Measurements from ENCODE around the gene SAE1. TPM values are rescaled to one million over a fixed set of nuclear protein-coding genes. Genes with fewer than 3 reads are reported as not detected.

Gene SAE1
- total and polyA plus RNA-seq, 2 experiments from 2014 or later, result 143 to 177 TPM

DNA sequence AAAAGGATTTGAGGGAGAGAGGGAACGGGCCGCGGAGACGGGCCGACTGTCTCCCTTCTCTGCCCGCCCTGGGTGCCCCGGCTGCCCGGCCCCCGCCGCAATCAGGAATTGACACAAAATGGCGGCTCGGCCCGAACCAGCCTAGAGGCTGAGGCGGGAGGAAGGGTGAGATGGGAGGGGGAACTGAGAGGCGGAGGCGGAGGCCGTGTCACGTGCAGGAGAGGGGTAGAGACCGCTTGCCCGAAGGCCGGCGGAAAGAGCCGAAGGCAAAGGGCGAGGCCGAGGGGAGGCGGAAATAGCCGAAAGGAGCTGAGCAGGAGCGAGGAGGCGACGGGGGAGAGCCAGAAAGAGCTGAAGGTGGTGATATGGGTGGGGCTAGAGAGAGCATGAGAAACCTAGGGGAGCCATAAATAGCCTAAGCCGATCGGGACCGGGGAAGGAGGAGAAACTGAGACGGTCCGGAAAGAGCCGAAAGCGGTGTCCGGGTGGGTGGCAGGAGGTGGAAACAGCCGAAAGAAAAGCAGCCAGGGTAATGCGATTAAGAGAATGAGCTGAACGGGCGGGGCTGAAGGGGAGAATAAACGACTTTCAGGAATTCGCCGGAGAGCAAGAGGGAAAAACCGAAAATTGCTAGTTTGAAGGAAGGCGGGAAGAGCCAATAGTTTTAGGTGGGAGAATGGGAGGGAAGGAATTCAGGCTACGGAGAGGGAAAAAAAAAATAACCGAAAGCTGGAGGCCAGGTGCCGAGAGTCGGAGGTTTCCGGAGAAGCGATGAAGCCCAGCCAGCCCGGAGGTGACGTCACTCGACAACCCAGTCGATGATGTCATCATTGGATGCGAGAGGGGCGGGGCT is 17.4 kb upstream of the SAE1 start, which contains the start of gene ZC3H4:
ZC3H4 (minus strand) TSS at position 780 of the 853 bp plus-strand sequence. CDS start 1,192 bp downstream, outside the sequence.
- peaks cover 38% of the 10 kb centered on the region for H3K79me2 ChIP-seq (ENCODE audit: insufficient read depth)
- no peak for TF ChIP-seq EZH2 (IDR thresholded peaks at IDR 0.05; ENCODE audit: insufficient read depth, poor library complexity, severe bottlenecking)
- TF ChIP-seq EZH2phosphoT487 (IDR thresholded peaks at IDR 0.05; ENCODE audit: insufficient read depth, low read depth), result no peak
- peak within 1 kb of the TSS; percentile 96 for H3K27ac ChIP-seq
- H3K4me1 ChIP-seq (ENCODE audit: insufficient read depth), result peaks cover 20% of the 10 kb centered on the region
- no peaks in the 10 kb centered on the region for H3K27me3 ChIP-seq (replicated peaks; ENCODE audit: insufficient read depth)
- peak within 1 kb of the TSS; percentile 69 for H2AFZ ChIP-seq
- peak; percentile 100 for DNase-seq
- WGBS, 2 experiments (ENCODE audit: low coverage in 1 of 2, low lambda C conversion rate in 2 of 2, missing lambda C conversion rate in 2 of 2), result 1% methylated on average over 58 to 59 of the region's 59 CpGs
- H3K4me2 ChIP-seq (ENCODE audit: unreplicated experiment), result peak within 1 kb of the TSS; percentile 99
- in situ Hi-C loops (cut with MboI), result no loop called here
- no peaks in the 10 kb centered on the region for H3K9me3 ChIP-seq (ENCODE audit: low read depth)
- H3K4me3 ChIP-seq, result peak within 1 kb of the TSS; percentile 78
- no peaks in the 10 kb centered on the region for H4K20me1 ChIP-seq (ENCODE audit: insufficient read depth)
- peak within 1 kb of the TSS; percentile 98 for H3K9ac ChIP-seq
- H3F3A ChIP-seq (ENCODE audit: insufficient read depth), result peaks cover 36% of the 10 kb centered on the region
- H3K9me2 ChIP-seq (ENCODE audit: insufficient read depth), result no peaks in the 10 kb centered on the region
- H3K36me3 ChIP-seq (ENCODE audit: low read depth), result no peaks in the 10 kb centered on the region

DNA sequence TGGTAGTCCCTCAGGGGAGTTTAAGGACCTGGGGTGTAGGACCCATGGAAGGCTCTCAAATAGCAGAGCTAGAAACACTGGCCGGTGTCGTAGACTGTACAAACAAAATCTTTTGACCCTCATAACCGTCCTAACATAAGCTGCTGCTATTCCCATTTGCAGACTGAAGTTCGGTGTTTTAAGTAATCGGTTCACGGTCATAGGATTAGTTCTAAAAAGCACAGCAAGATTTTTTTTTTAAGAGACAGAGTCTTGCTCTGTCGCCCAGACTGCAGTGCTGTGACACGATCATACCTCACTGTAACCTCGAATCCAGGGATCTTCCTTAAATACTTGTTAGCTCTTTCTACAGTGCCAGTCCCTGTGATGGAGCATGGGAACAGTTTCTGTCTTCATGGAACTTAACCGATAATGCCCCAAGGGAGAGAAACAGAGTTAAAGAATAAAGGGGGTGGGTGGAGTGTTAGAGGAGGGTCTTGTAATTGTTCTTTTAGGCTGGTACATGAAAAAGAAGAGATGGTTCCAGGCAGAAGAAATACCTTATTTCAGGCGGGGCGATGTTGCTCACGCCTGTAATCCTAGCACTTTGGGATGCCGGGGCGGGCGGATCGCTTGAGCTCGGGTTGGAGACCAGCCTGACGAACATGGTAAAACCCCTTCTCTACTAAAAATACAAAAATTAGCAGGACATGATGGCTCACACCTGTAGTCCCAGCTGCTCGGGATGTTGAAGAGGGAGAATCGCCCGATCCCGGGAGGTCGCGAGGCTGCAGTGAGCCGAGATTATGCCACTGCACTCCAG is 16.6 kb upstream of the SAE1 start:
- in situ Hi-C loops (cut with MboI), result no loop called here

DNA sequence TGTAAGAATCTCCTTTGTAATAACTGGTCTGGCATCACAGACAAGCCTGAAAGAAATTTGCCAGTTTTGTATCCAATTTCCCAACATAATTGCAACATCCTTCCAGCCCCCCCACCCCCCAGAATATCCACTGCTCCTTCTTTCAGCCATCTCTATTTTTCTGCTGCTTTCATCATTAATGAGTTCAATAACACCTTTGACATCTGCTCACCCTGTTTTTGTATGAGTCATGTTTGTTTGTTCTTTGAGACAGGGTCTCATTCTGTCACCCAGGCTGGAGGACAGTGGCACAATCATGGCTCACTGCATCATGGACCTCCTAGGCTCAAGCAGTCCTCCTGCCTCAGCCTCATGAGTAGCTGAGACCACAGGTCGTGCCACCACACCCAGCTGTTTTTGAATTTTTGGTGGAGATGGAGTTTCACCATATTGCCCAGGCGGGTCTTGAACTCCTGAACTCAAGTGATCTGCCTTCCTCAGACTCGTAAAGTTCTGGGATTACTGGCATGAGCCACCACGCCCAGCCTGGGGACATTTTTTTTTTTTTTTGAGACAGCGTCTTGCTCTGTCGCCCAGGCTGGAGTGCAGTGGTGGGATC is 10.1 kb upstream of the SAE1 start:
- 89 to 92% methylated on average over 6 of the region's 6 CpGs for WGBS, 2 experiments (ENCODE audit: low coverage in 1 of 2, low lambda C conversion rate in 2 of 2, missing lambda C conversion rate in 2 of 2)
- H3K36me3 ChIP-seq (ENCODE audit: low read depth), result no peaks in the 10 kb centered on the region
- H3K27ac ChIP-seq, result no peak overlapping the region
- peaks cover 19% of the 10 kb centered on the region for H3K4me1 ChIP-seq (ENCODE audit: insufficient read depth)
- H3K27me3 ChIP-seq (replicated peaks; ENCODE audit: insufficient read depth), result no peaks in the 10 kb centered on the region
- no peak overlapping the region for H3K4me2 ChIP-seq (ENCODE audit: unreplicated experiment)
- H3K9me3 ChIP-seq (ENCODE audit: low read depth), result no peaks in the 10 kb centered on the region
- H3K9me2 ChIP-seq (ENCODE audit: insufficient read depth), result no peaks in the 10 kb centered on the region
- no peaks in the 10 kb centered on the region for H3K79me2 ChIP-seq (ENCODE audit: insufficient read depth)
- no peak overlapping the region for H3K9ac ChIP-seq
- TF ChIP-seq EZH2 (IDR thresholded peaks at IDR 0.05; ENCODE audit: insufficient read depth, poor library complexity, severe bottlenecking) (no peak), EZH2phosphoT487 (IDR thresholded peaks at IDR 0.05; ENCODE audit: insufficient read depth, low read depth) (no peak)
- in situ Hi-C loops (cut with MboI), result no loop called here
- no peak overlapping the region for H2AFZ ChIP-seq
- H3F3A ChIP-seq (ENCODE audit: insufficient read depth), result peaks cover 19% of the 10 kb centered on the region
- DNase-seq, result no peak
- no peak overlapping the region for H3K4me3 ChIP-seq
- H4K20me1 ChIP-seq (ENCODE audit: insufficient read depth), result no peaks in the 10 kb centered on the region

More for the DNA sequence above, 16.6 kb upstream of the SAE1 start:
- Histone ChIP-seq H3K4me2 (ENCODE audit: unreplicated experiment) (peak overlapping the region; percentile 78), H3K36me3 (ENCODE audit: low read depth) (no peaks in the 10 kb centered on the region), H3K27me3 (replicated peaks; ENCODE audit: insufficient read depth) (no peaks in the 10 kb centered on the region), H2AFZ (peak overlapping the region; percentile 69), H3K4me1 (ENCODE audit: insufficient read depth) (peaks cover 12% of the 10 kb centered on the region), H4K20me1 (ENCODE audit: insufficient read depth) (no peaks in the 10 kb centered on the region), H3K9me3 (ENCODE audit: low read depth) (no peaks in the 10 kb centered on the region), H3K79me2 (ENCODE audit: insufficient read depth) (peaks cover 30% of the 10 kb centered on the region), H3F3A (ENCODE audit: insufficient read depth) (peaks cover 28% of the 10 kb centered on the region), H3K27ac (peak overlapping the region; percentile 96), H3K9me2 (ENCODE audit: insufficient read depth) (no peaks in the 10 kb centered on the region), H3K9ac (peak overlapping the region; percentile 98), H3K4me3 (peak overlapping the region; percentile 78)
- TF ChIP-seq EZH2 (IDR thresholded peaks at IDR 0.05; ENCODE audit: insufficient read depth, poor library complexity, severe bottlenecking), result no peak
- TF ChIP-seq EZH2phosphoT487 (IDR thresholded peaks at IDR 0.05; ENCODE audit: insufficient read depth, low read depth), result no peak
- DNase-seq, result no peak
- WGBS, 2 experiments (ENCODE audit: low coverage in 1 of 2, low lambda C conversion rate in 2 of 2, missing lambda C conversion rate in 2 of 2), result 69 to 75% methylated on average over 26 of the region's 26 CpGs
